Epithelial cell of proximal tubule (primary cell): Measurements from ENCODE around the gene TMEM259. TPM values are rescaled to one million over a fixed set of nuclear protein-coding genes. Genes with fewer than 3 reads are reported as not detected.

Experiments used
- DNase-seq: peaks from one replicate; pipeline ENCODE4 v3.0.0-alpha.2; 2011; ENCODE audit warnings: low read depth
- H3K4me3 ChIP-seq: 2 replicates; pipeline ENCODE4 v1.5.1; 2011; ENCODE audit warnings: low read depth, mild to moderate bottlenecking, low read length
- total RNA-seq: library from RNA; depleted of rRNA; stranded (reverse); fragments of >200 nt; gene quantifications from 2 replicates; pipeline ENCODE4 v1.2.3, GENCODE V29; 2015
- TF ChIP-seq, protein P1 (sequence below): conservative IDR thresholded peaks from 2 replicates; pipeline ENCODE4 v1.5.1; 2012; ENCODE audit warnings: low read depth, mild to moderate bottlenecking, low read length

Gene TMEM259
- total RNA-seq, 1 donor from 2014 or later, result 193 TPM

- TF ChIP-seq, protein P1, sequence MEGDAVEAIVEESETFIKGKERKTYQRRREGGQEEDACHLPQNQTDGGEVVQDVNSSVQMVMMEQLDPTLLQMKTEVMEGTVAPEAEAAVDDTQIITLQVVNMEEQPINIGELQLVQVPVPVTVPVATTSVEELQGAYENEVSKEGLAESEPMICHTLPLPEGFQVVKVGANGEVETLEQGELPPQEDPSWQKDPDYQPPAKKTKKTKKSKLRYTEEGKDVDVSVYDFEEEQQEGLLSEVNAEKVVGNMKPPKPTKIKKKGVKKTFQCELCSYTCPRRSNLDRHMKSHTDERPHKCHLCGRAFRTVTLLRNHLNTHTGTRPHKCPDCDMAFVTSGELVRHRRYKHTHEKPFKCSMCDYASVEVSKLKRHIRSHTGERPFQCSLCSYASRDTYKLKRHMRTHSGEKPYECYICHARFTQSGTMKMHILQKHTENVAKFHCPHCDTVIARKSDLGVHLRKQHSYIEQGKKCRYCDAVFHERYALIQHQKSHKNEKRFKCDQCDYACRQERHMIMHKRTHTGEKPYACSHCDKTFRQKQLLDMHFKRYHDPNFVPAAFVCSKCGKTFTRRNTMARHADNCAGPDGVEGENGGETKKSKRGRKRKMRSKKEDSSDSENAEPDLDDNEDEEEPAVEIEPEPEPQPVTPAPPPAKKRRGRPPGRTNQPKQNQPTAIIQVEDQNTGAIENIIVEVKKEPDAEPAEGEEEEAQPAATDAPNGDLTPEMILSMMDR, result peak; percentile 66
- H3K4me3 ChIP-seq, result no peak overlapping the region
- DNase-seq, result no peak
Observed at GRCh38 chr19:1001538-1002166, 19.3 kb downstream of the TMEM259 start.

- H3K4me3 ChIP-seq, result no peak overlapping the region
- TF ChIP-seq, protein P1, result no peak
- DNase-seq, result no peak
Observed at GRCh38 chr19:1000591-1001537, 20.1 kb downstream of the TMEM259 start.

DNA sequence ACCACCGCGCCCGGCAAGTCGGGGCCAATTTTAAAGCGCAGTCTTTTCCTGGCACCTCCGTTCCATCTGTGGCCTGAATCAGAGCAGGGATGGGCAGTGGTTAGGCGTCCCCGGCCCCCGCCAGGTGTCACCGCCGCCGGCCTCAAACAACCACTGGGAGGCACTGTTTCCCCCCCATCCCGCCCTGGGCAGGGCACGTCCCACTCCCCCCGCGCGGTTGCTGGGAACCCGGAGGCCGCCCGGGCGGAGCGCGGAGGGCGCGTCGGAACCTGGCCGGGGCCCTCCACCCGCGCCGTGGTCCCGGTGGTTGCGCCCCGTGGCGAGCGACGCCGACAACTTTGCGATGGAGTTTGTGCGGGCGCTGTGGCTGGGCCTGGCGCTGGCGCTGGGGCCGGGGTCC, 20.8 kb downstream of the TMEM259 start, which contains the start of gene GRIN3B:
Gene GRIN3B, plus strand, starts transcription at position 325 of the 400 bp plus-strand sequence. Its CDS starts 19 bp downstream, at position 344.
- H3K4me3 ChIP-seq, result no peak within 1 kb of the TSS
- no peak for DNase-seq
- TF ChIP-seq, protein P1, result peak; percentile 45

DNA sequence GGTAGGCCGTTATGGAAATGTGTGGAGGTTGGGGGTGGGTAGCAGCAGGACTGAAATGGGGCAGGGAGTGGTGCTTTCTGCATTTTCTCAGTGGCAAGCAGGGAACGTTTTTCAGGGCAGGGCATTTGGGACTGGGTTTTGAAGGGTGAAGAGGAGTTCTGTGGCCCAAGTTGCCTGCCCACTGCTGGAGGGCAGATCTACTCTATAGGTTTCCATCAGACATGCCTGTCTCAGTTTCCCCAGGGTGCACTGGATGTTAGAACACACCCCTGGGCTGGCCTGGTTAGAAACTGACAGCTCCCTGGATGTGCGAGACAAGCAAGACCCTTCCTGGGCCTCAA, 21.6 kb downstream of the TMEM259 start:
- H3K4me3 ChIP-seq, result no peak overlapping the region
- TF ChIP-seq, protein P1, result no peak
- no peak for DNase-seq

DNA sequence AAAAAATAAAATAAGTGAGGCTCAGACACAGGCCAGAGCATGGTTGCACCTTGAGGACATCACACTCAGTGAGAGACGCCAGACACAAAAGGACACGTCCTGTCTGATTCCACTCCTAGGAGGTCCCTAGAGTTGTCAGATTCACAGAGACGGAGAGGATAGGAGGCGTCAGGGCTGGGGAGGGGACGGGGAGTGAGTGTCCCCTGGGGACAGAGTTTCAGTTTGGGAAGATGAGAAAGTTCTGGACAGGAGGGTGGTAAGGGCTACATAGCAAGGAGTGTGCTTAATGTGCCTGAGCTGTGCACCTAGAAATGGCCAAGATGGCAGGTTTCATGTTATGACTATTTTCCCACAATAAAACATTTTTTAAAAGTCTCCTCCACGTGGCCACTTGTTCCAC, 22.9 kb downstream of the TMEM259 start:
- H3K4me3 ChIP-seq, result no peak overlapping the region
- TF ChIP-seq, protein P1, result no peak
- no peak for DNase-seq

GRCh38 chr19:996051-996838, 24.7 kb downstream of the TMEM259 start:
- TF ChIP-seq, protein P1, result no peak
- DNase-seq, result no peak
- H3K4me3 ChIP-seq, result peak overlapping the region; percentile 14
